COR-L47 (cell line): Measurements from ENCODE around the gene NEDD4L.

Experiments
- DNase-seq: peaks from one replicate; lab custom pipeline; 2025; lab: John Stamatoyannopoulos, UW

Gene NEDD4L

DNA sequence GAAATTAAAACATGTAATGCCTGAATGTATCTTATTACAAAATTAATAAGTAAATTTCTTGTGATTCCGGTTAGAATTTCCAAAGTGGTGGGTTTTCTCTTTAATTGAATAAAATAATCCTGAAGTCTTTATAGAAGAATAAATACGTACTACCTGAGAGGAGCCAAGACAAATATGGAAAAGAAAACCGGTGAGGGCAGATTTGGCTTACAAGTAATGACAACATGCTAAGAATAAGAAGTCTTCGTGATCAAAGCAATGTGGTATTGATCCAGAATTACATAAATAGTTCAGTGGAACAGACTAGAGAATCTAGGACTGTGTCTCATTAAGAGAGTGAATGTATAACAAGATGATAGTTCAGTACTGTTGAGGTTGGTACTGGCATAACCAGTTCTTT lies 167.5 kb downstream of the NEDD4L start:
- DNase-seq, result no peak

DNA sequence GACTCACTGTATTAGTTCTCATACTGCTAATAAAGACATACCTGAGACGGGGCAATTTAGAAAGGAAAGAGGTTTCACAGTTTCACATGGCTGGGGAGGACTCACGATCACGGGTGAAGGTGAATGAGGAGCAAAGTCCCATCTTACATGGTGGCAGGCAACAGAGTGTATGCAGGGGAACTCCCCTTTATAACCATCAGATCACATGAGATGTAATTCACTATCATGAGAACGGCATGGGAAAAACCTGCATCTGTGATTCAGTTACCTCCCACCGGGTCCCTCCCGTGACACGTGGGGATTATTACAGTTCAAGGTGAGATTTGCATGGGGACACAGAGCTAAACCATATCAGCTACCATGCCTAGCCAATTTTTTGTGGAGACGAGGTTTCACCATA lies 168.2 kb downstream of the NEDD4L start:
- DNase-seq, result no peak

DNA sequence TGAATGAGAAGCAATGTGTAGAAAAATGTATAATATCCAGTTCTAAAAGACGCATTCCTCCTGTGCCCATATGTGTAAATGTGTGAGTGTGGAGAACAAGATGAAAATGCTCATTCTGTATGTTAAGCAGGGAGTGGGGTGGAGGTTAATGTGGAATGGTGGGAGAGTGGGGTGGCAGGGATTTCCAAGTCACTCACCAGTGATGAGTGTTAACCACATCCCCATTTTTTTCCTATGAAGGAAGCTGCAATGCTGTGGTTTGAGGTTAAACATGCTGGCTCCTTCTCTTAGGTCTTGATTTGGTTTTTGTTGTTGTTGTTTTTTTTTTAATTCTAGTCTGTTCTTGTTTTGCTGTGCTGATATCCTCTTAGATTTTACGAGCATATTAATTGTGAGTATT lies 169.4 kb downstream of the NEDD4L start:
- DNase-seq, result no peak

DNA sequence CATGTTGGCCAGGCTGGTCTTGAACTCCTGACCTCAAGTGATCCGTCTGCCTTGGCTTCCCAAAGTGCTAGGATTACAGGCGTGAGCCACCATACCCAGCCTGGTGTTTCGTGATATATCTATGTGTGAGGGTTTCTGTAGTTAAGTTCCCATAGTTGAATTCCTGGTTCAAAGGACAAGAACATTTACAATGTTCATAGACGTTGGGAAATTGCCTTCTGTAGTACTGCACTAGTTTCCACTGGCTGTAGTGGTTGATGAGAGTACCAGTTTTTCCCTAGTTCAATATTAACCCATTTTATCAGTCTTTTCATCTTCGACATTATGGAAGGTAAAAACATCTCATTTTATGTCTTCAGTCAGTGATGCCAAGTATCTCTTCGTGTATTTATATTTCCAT lies 171.0 kb downstream of the NEDD4L start:
- no peak for DNase-seq

DNA sequence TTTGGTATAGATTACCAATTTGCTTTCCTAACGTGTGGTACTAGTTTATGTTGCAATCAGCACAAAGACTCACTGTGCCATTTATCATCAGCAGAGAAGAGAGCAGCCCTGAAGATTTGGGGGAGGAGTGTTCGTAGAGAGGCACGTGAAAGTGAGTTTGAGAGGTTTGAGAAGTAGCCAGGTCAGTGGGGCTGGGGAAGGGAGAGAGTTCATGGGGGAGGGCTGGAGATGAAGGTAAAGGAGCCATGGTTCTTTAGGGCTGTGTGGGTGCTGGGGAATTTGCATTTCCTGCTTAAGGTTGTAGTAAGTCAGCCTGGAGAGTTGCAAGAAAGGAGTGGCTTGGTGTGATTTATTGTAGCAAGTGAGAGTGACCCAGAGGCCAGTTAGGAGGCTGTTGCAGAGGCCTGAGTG lies 172.1 kb downstream of the NEDD4L start:
- DNase-seq, result no peak

GRCh38 chr18:58217052-58217451 lies 173.0 kb downstream of the NEDD4L start:
- no peak for DNase-seq

DNA sequence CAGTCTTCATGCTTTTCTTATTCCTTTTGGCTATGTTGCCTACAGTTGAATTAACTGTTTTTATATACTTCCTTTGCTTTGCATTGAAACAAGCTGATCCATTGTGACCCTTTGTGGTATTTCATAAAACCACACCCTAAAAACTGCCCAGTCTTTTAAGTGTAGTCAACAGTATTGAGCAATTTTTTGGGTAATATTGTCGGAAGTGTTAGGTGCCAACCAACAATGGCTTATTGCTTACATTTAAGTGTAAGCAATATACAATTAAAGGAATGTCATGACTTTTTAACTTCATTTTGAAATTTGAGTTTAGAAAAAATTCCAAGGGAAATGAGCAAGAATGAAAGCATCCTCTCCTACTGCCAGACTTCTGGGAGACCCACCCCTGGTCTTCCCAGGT lies 174.1 kb downstream of the NEDD4L start:
- no peak for DNase-seq

DNA sequence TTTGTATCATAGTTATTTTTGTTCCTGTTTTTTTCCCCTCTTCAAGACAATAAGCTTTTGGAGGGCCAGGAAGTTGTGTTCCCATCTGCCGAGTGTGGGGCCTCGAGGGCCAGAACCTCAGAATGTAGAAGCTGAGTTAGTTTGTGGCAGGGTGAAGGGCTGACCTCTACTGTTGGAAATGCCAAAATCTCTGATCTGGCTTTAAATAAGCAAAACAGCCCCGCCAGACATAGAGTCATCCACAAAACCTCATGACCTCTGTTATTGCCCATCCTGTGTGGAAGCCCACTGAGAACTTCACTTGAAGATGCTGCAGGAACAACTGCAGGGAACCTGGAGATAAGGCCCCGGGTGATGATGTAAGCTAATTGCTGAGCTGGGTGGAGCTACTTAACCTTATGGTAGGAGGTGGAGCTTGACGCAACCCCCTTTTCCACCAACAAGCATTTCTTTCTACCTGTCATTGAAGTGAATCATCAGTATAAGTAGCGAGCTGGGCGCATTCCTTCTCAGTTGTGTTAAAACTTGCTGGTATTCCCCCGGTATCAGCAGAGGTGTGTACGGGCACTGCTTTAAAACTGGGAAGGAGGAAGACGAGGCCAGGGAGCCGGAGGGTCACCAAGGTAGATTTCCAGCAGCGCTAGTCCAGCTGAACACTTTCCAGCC lies 177.2 kb downstream of the NEDD4L start:
- no peak for DNase-seq

DNA sequence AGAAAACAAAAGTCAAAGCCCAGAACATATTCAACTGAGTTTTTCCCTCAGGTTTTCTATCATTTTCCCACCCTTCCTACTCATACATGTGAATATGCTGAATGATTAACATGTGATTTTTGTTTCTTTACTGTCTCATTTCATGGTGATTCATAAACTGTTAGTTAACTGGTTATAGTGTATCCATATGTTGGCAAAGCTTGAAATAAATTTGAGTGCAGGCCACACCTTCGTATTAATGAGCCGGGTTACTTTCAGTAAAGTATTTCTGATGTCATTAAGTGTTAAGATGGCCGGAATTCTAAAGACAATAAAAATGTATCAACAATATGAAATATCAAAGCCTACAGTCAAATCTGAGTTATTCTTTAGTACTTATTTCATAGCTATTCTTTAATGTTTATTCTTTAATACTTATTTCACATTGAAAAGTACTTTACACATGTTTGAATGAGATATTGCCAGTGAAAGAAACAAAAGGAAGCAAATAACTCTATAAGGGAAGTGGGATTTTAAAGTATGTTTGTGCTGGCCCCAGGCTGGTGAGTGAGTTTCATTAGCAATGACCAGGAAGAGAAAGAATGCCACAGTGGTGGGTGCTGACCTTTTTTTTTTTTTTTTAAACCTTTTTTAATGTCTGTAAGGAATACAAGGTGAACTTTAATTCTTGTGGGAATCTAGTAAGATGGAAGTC lies 178.6 kb downstream of the NEDD4L start:
- DNase-seq, result no peak

- no peak for DNase-seq
Measured at GRCh38 chr18:58223717-58224424, 179.8 kb downstream of the NEDD4L start.

DNA sequence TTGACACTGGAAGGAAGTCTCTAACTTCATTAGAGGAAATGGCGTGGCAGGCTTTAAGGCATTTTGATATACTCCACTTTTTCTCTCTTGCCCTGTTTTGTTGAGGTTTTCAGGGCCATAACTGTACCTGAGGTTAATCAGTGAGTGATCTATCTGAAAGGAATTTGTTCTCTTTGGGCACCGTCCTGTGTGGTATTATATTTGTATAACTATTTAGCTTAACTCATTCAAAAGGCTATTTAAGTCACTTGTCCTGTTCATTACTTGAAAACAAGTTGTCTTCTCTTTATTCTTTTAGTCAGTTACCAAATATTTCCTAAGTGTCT lies 180.4 kb downstream of the NEDD4L start:
- DNase-seq, result no peak

- DNase-seq, result no peak
Measured at GRCh38 chr18:58225101-58225500, 181.1 kb downstream of the NEDD4L start.

DNA sequence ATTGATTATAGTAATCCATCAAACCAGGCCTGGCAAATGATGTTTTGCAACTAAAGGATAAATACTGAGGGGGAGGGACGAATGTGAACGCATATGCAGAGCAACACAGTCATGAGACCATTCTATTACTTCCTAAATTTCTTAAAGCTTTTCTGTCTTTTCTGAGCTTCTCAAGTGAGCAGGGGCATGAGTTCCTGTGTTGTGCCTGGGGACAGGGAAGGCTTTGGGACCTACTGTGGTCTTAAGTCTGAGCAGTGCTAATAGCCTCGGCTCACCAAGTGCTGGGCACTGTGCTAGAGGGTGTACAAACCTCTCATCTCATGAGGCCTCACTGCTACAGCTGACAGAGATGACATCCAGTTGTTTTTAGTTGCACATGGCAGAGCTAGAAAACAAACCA lies 182.4 kb downstream of the NEDD4L start:
- DNase-seq, result no peak

- DNase-seq, result no peak
Measured at GRCh38 chr18:58227361-58227930, 183.4 kb downstream of the NEDD4L start.

GRCh38 chr18:58228176-58228575 lies 184.2 kb downstream of the NEDD4L start:
- no peak for DNase-seq

- DNase-seq, result no peak
Measured at GRCh38 chr18:58228762-58229161, 184.7 kb downstream of the NEDD4L start.

DNA sequence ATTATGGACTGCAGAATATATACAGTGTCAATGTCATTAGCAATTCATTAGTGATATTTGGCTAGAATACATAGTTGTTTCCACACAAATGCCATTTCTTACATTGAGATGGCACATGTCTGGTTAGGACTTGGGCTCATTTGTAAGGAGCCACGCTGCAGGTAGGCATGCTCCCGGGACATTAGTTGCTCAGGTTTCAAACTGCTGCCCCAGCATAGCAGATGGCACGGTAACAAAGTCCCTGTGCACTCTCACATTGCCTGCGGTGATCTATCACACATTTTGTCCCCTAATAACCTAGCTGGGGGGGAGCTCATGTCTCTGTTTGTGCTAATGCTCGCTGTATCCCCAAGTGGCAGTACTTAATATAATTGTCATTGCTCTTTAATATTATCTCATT lies 185.1 kb downstream of the NEDD4L start:
- no peak for DNase-seq

GRCh38 chr18:58230438-58231179 lies 186.6 kb downstream of the NEDD4L start:
- DNase-seq, result no peak

DNA sequence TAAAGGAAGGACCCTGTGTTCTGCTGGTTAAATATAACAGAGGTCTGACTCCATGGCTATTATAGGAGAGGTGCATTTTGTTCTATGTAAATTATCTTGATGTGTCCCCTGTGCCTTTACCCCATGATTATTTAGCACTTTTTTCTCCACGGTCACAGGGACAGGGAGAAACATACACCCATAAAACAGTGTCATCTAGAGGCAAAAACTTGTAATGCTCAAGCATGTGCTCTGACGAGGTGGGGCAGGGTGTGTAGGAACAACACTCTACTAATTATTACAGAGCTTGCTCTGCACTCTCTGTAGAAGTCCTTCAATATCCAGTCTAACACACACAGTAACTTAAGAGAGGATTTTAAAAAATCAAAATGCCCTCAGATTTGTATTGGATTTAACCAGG lies 187.9 kb downstream of the NEDD4L start:
- peak; percentile 60 for DNase-seq

GRCh38 chr18:58232668-58233067 lies 188.6 kb downstream of the NEDD4L start:
- DNase-seq, result no peak

DNA sequence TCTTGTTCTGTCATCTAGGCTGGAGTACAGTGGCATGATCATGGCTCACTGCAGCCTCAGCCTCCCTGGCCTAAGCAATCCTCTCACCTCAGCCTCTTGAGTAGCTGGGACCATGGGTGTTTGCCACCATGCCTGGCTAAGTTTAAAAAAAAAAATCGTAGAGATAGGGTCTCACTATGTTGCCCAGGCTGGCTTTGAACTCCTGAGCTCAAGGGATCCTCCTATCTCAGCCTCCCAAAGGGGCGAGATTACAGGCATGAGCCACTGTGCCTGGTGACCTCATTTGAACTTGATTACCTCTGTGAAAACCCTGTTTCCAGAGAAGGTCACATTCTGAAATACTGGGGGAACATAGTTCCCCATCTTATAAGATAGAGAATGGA lies 190.3 kb downstream of the NEDD4L start:
- DNase-seq, result no peak

GRCh38 chr18:58235001-58235436 lies 191.0 kb downstream of the NEDD4L start:
- peak; percentile 50 for DNase-seq
